GM13977 (cell line): Measurements from ENCODE around the gene FAM13A.

Experiments used
- DNase-seq: peaks from one replicate; pipeline ENCODE4 v3.0.0; 2012; ENCODE audit warnings: low spot score
- CTCF ChIP-seq: IDR thresholded peaks from 2 replicates; pipeline ENCODE4 v1.5.1; 2012; ENCODE audit warnings: mild to moderate bottlenecking, control low read depth; ENCODE audit not compliant: insufficient read depth; ENCODE audit errors: extremely low read depth, missing control alignments
- in situ Hi-C: fragments of 300-500 bp; cut with MboI; formaldehyde crosslinking; loops from one replicate; pipeline ENCODE4 v1.12.0; 2022; ENCODE audit warnings: low sequenced_read_pairs, low pct_unique_long_range_greater_than_20kb, mixed read lengths, inconsistent platforms; ENCODE audit not compliant: unreplicated experiment

Gene FAM13A

GRCh38 chr4:88759895-88760290 is 297.1 kb downstream of the FAM13A start:
- no peak for TF ChIP-seq CTCF

GRCh38 chr4:88759039-88759894 is 297.7 kb downstream of the FAM13A start:
- DNase-seq = no peak
- no peak for TF ChIP-seq CTCF
- in situ Hi-C loops = no loop called here

More at GRCh38 chr4:88759895-88760290, 297.1 kb downstream of the FAM13A start:
- DNase-seq = no peak
- in situ Hi-C loops = no loop called here

- DNase-seq = no peak
- in situ Hi-C loops = no loop called here
- no peak for TF ChIP-seq CTCF
Observed at GRCh38 chr4:88758264-88758663, 298.7 kb downstream of the FAM13A start.

- no peak for DNase-seq
- TF ChIP-seq CTCF = no peak
- in situ Hi-C loops = no loop called here
Observed at GRCh38 chr4:88757776-88758175, 299.2 kb downstream of the FAM13A start.

GRCh38 chr4:88757067-88757466 is 299.9 kb downstream of the FAM13A start:
- in situ Hi-C loops = no loop called here
- DNase-seq = no peak
- TF ChIP-seq CTCF = no peak

- TF ChIP-seq CTCF = no peak
- in situ Hi-C loops = no loop called here
- no peak for DNase-seq
Observed at GRCh38 chr4:88756149-88756548, 300.8 kb downstream of the FAM13A start.
